Measurements from ENCODE around the gene EFL1.
"Not testable (repeated sequence)": the region's sequence is repeated elsewhere in the genome, so short reads cannot be mapped to it uniquely, and the experiment has no call there.

EFL1 gene

DNA sequence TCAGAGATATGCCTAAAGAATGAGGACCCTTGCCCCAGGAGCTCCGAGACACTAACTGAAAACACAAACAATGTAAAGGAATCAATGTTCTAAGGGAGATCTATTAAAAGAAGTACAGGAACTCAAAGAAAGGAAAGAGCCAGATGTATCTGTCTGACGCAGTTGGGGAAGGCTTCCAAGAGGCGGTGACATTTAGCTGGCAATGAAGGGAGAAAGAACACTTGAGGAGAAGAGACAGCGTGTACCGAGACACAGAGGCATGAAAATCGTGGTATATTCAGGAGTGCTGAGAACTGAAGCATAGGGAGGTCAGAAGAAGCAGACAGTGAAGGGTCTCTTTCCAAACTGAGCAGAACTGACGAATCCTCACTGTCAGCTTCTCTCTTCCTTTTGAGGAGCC, 66.7 kb downstream of the EFL1 start:
- DNase-seq: not testable (repeated sequence)

GRCh38 chr15:82194488-82194887, 68.0 kb downstream of the EFL1 start:
- not testable (repeated sequence) for DNase-seq

- not testable (repeated sequence) for DNase-seq
Observed at GRCh38 chr15:82193435-82193834, 69.1 kb downstream of the EFL1 start.

DNA sequence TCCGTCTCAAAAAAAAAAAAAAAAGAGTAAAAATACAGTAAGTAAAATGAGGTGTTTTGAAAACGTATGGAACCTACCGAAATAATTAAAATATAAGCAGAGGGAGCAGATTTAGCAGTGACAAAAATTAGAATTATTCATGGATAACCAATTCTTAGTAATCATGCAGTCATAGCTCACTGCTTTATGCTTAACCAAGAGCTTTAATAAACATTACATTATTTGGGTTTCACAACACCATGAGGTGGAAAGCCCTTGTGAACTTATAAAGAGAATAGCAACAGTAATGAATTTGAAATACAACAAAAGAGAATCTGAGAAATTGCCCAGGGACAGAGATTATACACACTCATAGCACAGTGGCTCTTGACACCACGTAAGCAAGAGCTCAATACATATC, 70.1 kb downstream of the EFL1 start:
- not testable (repeated sequence) for DNase-seq

DNA sequence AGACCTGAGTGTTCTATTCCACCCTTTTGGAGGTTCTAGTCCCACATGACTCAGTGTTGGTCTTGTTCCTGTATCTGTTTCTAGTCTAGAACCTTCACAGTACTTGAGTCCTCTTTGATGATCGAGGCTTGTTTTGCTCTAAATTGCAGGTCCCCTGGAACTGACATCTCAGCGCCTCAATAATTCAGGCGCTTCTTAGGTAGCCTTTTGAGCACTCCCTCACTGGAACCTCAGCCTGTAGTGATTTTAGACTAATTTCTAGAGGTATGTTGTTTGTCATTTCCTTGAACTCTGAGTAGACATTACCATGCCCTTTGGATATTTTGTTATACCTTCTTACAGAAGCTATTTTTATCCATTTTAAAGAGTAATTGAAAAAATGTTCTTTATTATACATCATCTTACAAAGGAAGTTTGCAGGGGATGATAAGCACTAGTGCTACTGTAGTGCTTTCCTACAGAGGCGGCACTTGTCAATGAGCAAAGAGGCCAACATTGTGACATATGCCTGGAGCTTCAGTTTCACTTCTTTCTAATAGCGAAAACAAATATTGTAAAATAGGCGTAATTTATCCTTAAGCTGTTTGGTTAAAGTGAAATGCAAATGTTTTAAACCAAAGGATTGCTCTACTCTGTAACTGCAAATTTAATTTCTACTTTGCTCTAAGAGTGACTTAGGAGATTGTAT, 75.7 kb downstream of the EFL1 start:
- DNase-seq: no peak

DNA sequence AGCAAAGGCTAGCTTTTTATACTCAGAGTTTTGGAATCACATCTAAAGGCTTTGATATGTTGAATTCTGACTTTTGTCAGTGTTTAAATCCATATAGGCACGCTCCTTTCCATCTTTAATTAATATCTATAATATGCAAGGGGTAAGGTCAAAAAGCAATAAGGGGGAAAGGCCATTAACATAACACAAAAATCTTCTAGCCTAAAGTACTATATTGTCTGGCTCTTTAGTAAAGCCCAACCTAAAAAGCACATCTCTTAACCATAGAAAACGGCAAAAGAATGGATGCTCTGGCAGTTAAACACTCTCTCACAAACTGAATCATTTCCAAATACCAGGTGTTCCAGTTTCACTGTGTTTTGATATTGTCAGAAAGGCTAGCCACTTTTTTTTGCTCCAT, 76.4 kb downstream of the EFL1 start:
- DNase-seq: no peak

- no peak for DNase-seq
Observed at GRCh38 chr15:82184776-82185175, 77.8 kb downstream of the EFL1 start.

DNA sequence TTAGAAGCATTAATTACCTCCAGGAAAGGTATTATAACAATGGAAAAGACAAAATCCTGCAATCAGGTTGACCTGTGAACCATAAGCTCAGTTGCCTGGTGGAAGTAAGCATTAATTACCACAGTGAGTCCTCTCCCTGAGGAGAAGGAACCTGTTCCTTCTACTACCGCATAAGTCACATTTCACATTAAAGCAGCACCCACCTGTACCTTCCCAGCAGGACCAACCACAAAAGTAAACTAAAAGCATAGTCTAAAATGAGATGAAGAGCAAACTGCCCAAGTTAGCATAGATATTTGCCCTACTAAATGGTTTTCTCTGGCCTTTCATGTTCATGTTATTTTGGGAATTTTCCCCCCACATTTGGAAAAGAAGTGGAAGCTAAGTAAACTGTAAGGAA, 78.2 kb downstream of the EFL1 start:
- DNase-seq: no peak

DNA sequence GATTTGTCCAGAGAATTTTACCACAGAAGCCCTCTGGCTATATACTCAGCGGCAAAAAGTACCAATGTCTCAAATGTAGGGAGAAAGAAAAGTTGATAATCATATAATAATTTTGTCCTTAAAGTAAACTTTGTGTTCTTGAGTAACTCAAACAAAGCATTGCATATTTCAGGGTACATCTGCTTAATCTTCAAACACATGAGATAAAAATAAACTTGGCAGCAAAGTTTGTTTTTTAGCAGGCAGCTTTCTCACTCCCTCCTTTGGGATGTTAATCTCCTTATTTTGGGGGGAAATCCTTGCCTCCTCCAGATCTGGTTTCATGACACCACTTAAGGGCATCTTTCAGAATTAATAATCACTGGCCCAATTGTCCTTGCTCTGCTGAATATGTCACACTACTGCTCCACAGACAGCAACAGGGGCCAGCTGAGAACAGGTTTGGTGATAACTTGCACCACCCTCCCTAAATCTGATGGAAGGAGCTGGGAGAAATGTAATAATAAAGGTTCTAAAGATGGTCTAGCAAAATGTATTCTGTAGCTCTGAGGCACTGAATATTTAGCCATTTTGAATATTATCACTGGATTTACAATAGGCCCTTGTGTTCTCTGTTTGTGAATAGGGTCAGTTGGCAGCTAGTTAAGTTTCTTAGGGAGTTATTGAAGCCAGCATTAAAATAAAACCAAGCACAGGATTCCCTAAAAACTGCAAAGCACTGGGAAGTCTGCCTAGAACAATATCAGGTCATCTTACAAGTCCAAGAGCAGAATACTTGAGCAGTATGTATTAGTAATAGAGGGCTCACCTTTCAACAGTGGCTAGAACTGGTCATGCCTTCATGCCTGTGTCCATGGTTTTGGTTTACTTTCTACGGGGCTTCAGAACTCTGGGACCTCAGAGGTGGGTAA, 79.2 kb downstream of the EFL1 start:
- DNase-seq: no peak

- DNase-seq: no peak
Observed at GRCh38 chr15:82181371-82181770, 81.2 kb downstream of the EFL1 start.

GRCh38 chr15:82178061-82178460, 84.5 kb downstream of the EFL1 start:
- DNase-seq: no peak

DNA sequence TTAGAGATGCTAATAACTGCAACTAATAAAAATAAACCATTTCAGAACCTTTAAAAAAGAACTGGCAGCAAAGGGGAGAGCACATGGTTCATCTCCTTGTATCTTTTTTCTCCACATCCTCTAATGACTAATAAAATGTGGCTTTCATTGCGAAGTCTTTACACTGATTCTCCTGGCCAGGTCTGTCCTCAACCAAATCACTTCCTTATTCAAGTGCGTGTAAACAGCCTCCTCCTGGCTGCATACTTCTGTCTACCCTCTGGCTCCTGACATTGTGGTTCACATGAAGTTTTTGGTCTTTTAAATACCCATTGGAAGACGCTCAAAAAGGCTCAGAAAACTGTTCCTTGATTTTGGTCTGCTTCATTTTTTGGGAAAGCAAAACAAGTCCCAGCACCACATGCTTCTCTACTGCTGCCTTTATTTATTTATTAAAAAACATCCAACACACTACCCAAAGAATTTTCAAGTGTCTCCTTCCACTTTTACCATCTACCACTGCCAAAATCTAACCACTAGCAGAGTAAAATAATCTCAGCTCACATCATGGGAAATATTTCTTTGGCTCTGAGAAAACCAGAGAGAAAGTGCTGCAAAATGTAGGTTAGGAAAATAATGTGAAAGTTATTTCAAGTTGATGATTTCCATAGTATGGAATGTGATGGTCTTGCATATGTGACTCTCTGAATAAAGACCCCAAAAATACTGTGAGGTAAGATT, 85.1 kb downstream of the EFL1 start:
- DNase-seq: no peak

DNA sequence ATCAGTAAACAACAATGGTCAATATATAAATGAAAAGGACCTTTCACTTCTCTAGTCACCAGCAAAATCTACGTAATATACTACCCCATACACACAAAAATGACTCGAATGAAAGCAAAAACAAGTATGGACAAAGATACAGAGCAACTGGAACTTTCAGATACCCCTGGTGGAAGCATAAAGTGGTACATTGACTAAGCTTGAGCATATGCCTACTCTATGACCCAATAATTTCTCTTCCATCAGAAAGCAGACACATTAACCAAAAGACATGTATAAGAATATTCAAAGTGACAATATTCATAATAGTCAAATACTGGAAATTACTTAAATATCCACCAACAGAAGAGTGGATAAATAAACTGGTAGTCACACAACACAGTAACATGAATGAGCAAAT, 86.0 kb downstream of the EFL1 start:
- no peak for DNase-seq

- DNase-seq: no peak
Observed at GRCh38 chr15:82174471-82175235, 87.9 kb downstream of the EFL1 start.

DNA sequence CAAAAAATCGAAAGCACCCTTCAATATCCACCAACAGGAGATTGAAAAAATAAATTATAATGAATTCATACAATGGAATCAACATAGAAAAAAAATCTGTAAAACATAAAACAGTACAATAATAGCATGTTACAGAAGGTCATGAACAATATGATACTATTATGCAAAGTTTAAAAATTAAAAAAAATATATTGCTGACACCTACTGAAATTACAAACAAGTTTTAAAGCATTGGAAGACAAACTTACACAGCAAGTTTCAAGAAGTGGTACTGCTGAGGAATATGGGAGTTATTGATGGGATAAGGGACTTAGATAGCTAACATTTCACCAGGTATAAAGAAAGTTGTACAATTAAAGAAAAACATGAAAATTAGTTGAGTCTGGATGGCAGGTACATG, 89.4 kb downstream of the EFL1 start:
- DNase-seq: no peak

DNA sequence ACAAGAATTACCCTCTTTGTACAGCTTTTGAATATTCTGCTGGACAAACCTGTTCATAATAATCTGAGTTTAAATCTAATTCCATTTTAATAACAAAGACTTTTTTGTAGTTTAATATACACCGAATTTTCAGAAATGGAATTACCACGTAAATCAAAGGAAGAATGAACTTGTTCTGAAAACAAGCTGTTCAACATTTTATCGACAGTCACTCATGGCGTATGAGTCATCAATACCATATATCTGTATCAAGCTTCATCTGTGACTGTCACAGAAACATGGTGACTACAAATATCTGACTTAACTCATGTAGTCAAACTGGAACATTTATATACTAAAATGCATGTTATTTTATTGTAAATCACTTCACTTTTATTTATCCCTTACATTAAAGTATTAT, 90.0 kb downstream of the EFL1 start:
- no peak for DNase-seq

- DNase-seq: no peak
Observed at GRCh38 chr15:82168757-82169156, 93.8 kb downstream of the EFL1 start.

GRCh38 chr15:82168296-82168695, 94.2 kb downstream of the EFL1 start:
- no peak for DNase-seq

- DNase-seq: no peak
Observed at GRCh38 chr15:82165948-82166376, 96.6 kb downstream of the EFL1 start.

DNA sequence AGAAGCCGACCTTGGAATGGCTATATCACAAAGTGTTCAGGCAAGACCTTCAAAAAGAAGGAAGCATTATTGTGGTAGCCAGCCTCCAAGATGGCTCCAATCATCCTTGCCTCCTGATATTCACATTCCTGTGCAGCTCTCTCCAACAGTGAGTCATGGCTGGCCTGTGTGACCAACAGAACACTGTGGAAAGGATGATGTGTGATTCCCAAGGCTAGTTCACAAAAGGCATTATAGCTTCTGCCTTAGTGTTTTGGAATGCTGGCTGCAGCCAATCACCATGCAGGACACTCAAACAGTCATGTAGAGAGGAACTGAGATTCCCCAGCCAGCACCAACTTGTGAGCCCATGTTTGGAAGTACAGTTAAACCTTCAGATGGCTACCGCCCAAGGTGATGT, 102.6 kb downstream of the EFL1 start:
- no peak for DNase-seq

DNA sequence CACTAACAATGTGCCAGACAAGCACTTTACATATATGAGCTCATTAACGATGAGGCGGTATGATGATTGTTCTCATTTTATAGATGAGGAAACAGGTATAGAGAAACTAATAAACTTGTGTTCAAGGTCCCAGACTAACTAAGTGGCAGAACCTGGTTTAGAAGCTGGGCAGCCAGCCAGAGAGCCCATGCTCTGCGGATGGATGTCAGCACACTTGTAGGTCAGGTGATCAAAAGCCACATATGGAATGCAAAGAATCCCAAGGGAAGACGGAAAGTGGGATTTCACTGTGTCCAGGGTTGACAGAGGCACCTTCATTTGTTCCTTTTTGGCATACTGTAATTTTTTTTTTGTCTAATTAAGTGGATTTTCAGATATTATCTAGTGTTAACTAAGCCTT, 103.7 kb downstream of the EFL1 start:
- DNase-seq: no peak

DNA sequence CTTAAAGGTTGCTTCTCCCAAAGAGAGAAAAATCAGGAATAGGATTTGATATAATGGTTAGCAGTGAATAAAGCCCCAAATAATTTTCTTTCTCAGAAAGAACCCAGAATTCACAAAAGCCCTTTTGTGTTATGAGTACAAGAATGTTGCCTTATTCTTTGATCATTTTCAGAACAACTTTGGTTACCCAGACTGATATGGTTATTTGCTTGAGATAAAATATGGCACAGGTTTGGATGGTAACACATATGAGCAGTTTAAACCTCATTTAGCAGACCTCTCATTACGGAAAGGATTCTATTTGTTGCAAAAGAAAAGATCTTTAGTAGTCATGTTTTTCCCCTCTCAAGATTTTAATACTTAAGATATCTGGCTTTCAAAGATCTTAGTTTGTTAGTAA, 111.9 kb downstream of the EFL1 start:
- no peak for DNase-seq

GRCh38 chr15:82146990-82147461, 115.5 kb downstream of the EFL1 start:
- DNase-seq: no peak
